Mucosa of stomach (tissue), 1 donor: ENCODE measurements around the gene HKDC1.
"Not testable (repeated sequence)": the region's sequence is repeated elsewhere in the genome, so short reads cannot be mapped to it uniquely, and the experiment has no call there.

Source experiments
- H3K27me3 ChIP-seq: one replicate; pipeline ENCODE4 v1.7.0; 2013; ENCODE audit warnings: mild to moderate bottlenecking, low read length; ENCODE audit not compliant: control insufficient read depth, insufficient read depth
- H3K36me3 ChIP-seq: one replicate; pipeline ENCODE4 v1.7.0; 2013; ENCODE audit warnings: low read length; ENCODE audit not compliant: control insufficient read depth, insufficient read depth
- H3K4me1 ChIP-seq: one replicate; pipeline ENCODE4 v1.7.0; 2013; ENCODE audit warnings: mild to moderate bottlenecking, low read length; ENCODE audit not compliant: control insufficient read depth, insufficient read depth
- H3K4me3 ChIP-seq: one replicate; pipeline ENCODE4 v1.7.0; 2013; ENCODE audit warnings: low read length
- H3K9ac ChIP-seq: one replicate; pipeline ENCODE4 v1.7.0; 2013; ENCODE audit warnings: mild to moderate bottlenecking, low read length, moderate library complexity
- H3K9me3 ChIP-seq: one replicate; pipeline ENCODE4 v1.7.0; 2013; ENCODE audit warnings: mild to moderate bottlenecking, low read length, moderate library complexity; ENCODE audit not compliant: control insufficient read depth
- donor health status: Pancreatic carcinoma.

The HKDC1 gene

DNA sequence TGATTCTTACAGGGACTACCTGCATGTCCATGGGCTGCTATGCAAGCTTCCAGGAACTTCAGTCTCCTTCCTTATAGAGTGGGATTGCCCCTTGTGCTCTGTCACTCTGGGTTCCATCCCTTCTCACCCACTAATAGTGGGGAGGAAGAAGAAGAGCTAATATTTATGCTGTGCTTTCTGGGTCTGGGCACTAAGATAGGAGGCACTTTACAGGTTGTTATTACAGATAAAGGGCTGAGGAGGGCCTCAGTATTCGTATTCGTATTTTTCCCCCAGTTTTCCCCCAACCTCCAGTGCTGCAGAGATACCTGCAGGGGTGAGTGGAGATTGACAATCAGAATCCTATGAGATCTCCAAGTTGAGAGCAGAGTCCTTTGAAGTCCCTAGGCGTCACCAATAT is 72.3 kb downstream of the HKDC1 start:
- H3K36me3 ChIP-seq = no peaks in the 10 kb centered on the region
- H3K27me3 ChIP-seq = peaks cover 5% of the 10 kb centered on the region
- no peaks in the 10 kb centered on the region for H3K9me3 ChIP-seq
- no peak overlapping the region for H3K4me3 ChIP-seq
- H3K4me1 ChIP-seq = no peaks in the 10 kb centered on the region
- no peak overlapping the region for H3K9ac ChIP-seq

DNA sequence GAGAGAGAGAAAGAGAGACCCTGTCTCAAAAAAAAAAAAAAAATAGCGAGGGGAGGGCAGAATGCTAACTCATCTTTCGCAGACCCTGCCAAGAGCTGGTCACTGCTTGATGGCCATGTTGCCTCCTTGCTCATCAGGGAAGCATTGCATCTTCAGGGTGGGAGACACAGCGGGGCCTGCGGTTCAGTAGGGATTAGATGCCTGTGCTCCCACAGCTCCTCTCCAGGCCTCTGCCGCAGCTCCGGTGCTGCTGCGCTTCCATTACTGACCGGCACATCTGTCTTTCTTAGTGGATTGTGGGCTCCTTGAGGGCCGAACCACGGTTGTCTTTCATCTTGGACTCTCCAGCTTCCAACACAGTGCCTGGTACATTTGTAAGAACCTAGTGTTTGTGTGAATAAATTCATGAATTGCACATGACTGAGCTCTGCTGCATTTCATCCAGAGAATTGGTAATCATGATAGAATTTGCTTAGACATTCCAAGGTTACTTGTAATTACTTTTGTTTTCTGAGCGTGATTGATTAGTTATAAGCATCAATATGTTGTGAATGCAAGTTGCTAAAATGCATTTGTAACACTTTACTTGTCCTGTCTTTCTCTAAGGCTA is 75.0 kb downstream of the HKDC1 start:
- Histone ChIP-seq H3K36me3 (no peaks in the 10 kb centered on the region), H3K4me3 (no peak overlapping the region), H3K27me3 (peaks cover 5% of the 10 kb centered on the region), H3K9me3 (no peaks in the 10 kb centered on the region), H3K9ac (no peak overlapping the region), H3K4me1 (no peaks in the 10 kb centered on the region)

DNA sequence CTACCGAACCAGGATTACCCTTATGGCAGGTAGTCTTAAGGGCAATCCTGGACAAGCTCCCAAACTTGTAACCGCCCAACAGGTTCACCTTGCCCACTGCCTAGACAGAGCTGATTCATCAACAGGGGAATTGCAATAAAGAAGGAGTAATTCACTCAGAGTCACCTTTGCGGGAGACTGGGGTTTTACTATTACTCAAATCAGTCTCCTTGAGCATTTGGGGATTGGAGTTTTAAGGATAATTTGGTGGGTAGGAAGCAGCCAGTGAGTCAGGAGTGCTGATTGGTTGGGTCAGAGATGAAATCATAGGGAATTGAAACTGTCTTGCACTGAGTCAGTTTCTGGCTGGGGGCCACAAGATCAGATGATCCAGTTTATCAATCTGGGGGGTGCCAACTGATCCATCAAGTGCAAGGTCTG is 83.5 kb downstream of the HKDC1 start:
- no peaks in the 10 kb centered on the region for H3K36me3 ChIP-seq
- no peaks in the 10 kb centered on the region for H3K27me3 ChIP-seq
- no peaks in the 10 kb centered on the region for H3K4me1 ChIP-seq
- no peak overlapping the region for H3K4me3 ChIP-seq
- no peak overlapping the region for H3K9ac ChIP-seq
- no peaks in the 10 kb centered on the region for H3K9me3 ChIP-seq

DNA sequence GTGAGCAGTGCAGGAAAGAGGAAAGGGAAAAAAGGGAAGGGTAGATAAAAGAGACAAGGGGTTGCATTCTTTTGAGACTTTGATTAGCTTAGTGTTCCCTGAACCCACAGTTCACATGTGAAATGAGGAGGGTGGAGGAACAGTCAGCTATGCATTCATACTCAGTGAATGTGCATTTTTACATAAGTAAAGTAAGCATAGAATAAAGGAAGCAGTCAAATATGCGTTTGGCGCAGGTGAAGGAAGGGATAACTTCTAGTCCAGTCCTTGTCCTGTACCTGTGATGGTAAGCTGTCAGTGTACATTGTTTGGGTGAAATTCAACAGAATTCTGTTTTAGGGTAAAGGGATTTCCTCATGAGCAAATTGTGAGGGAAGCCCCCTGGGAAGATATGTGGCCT is 86.3 kb downstream of the HKDC1 start:
- no peaks in the 10 kb centered on the region for H3K9me3 ChIP-seq
- H3K4me3 ChIP-seq = no peak overlapping the region
- H3K4me1 ChIP-seq = no peaks in the 10 kb centered on the region
- H3K36me3 ChIP-seq = no peaks in the 10 kb centered on the region
- H3K27me3 ChIP-seq = no peaks in the 10 kb centered on the region
- no peak overlapping the region for H3K9ac ChIP-seq

DNA sequence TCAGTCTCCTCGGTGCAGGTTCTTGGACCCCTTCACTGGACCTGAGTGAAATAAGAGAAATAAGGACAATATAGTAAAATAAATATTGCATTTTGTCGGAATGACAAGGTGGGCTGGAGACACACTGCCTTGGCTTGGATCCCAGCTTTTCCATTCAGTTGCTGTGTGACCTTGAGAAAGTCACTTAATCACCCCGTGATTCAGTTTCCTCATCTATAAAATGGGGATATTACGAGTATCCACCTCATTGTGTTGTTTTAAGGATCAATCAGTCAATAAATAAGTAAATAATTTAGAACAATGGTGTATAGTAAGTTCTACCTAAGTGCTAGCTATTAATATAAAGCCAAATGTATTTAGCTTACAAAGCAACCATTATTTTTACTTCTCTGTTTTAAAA is 87.3 kb downstream of the HKDC1 start:
- H3K4me1 ChIP-seq = no peaks in the 10 kb centered on the region
- H3K4me3 ChIP-seq = no peak overlapping the region
- H3K9me3 ChIP-seq = no peaks in the 10 kb centered on the region
- no peaks in the 10 kb centered on the region for H3K36me3 ChIP-seq
- no peaks in the 10 kb centered on the region for H3K27me3 ChIP-seq
- no peak overlapping the region for H3K9ac ChIP-seq

DNA sequence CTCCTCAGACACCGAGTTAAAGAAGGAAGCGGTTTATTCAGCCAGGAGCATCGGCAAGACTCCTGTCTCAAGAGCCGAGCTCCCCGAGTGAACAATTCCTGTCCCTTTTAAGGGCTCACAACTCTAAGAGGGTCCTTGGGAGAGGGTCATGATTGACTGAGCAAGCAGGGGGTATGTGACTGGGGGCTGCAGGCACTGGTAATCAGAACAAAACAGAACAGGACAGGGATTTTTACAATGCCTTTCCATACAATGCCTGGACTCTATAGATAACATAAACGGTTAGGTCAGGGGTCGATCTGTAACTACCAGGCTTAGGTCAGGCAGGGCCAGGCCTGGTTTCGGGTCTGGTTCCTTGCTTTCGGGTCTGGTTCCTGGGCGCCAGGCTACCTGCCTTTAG is 88.2 kb downstream of the HKDC1 start:
- H3K36me3 ChIP-seq, H3K27me3 ChIP-seq, H3K4me1 ChIP-seq, H3K4me3 ChIP-seq, H3K9me3 ChIP-seq, H3K9ac ChIP-seq: not testable (repeated sequence)

DNA sequence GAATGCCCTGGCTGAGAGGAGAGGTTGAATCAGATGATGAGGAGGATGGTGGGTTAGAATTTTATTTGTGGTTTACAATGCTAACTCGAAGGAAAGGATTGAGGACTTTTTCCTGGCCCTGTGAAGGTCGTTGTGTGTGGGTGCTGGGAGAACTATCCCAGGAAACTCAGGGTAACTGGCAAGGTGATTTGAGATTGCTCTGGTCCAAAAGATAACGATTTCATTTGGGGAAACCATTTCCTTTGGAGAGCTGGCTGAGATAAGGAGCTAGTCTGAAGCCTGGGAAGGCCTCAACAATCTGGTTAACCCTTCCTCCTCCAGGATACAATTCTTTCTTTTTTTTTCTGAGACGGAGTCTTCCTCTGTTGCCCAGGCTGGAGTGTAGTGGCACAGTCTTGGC is 91.2 kb downstream of the HKDC1 start:
- Histone ChIP-seq H3K9me3 (no peaks in the 10 kb centered on the region), H3K27me3 (no peaks in the 10 kb centered on the region), H3K9ac (no peak overlapping the region), H3K4me3 (no peak overlapping the region), H3K4me1 (peaks cover 23% of the 10 kb centered on the region), H3K36me3 (no peaks in the 10 kb centered on the region)

DNA sequence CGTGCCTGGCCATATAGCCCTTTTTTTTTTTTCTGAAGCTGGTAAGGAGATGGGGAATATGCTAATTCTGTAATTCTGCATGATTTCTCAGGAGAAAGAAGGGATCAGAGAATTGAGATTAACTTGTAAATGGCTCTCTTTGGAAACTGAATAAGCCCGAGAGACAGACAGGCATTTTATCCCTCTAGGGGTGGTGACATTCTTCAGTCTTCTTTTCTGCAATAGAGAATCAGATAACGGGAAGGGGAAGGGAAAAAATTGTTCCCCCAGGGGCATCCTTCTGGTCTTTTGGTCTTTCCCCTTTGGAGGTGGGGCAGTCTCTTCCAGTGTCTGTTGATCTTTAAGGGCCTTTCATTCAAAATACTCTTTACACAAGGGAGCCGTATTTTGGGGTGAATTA is 92.4 kb downstream of the HKDC1 start:
- Histone ChIP-seq H3K4me3 (no peak overlapping the region), H3K36me3 (no peaks in the 10 kb centered on the region), H3K9ac (no peak overlapping the region), H3K9me3 (no peaks in the 10 kb centered on the region), H3K27me3 (no peaks in the 10 kb centered on the region), H3K4me1 (peaks cover 35% of the 10 kb centered on the region)

DNA sequence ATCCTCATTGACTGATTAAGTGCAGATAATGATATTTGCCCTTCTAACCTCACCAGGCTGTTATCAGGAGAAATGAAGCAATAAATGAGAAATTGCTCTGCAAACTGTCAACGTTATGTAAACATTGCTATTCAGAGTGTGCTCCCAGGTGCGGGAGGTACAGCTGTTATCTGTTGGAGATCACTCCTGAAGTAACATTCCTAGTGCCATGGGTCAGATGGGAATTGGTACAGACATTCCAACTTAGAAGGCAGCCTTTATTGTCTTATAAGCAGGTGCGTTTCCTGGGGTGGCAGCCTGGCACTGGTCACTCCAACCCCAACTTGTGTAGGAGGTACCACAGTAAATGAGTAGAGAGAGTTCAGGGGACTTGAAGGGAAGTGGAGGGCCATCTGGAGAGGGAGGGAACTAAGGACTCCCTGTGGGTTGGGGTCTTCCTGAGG is 95.0 kb downstream of the HKDC1 start:
- no peaks in the 10 kb centered on the region for H3K27me3 ChIP-seq
- H3K4me1 ChIP-seq = peaks cover 45% of the 10 kb centered on the region
- no peaks in the 10 kb centered on the region for H3K36me3 ChIP-seq
- no peak overlapping the region for H3K9ac ChIP-seq
- H3K9me3 ChIP-seq = no peaks in the 10 kb centered on the region
- no peak overlapping the region for H3K4me3 ChIP-seq

DNA sequence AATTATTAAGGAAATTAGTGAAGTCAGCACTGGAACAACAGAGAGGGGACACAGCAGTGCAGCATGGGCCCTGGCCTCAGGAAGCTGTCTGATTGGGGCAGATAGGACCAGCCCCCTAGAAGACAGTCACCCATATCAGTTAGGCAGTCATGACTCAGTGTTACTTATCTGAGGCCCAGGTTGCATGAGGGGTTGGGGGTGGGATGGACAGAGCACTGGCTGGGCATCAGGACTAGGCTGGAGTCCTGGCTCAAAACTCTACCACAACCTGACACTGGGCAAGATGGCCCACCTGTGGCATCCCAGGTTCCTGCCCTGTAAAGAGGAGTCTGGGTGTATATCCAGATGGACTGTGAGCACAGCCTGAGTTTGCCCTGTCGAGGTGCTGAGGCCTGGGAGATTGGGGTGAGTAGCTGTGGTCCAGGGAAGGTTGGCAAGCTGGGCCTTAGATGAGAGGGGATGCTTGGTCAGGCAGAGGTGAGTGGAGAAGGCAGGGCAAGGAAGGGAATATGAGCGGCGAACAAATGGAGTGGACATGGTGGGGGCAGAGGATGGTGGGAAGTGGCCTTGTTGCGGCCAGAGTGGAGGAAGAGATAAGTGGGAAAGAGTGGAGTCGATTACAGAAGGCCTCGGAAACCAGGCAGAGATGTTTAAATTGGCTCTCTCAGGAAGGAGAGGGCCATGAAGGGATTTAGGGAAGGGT is 95.6 kb downstream of the HKDC1 start:
- H3K4me1 ChIP-seq = peaks cover 51% of the 10 kb centered on the region
- H3K9ac ChIP-seq = no peak overlapping the region
- no peaks in the 10 kb centered on the region for H3K36me3 ChIP-seq
- H3K27me3 ChIP-seq = no peaks in the 10 kb centered on the region
- no peak overlapping the region for H3K4me3 ChIP-seq
- no peaks in the 10 kb centered on the region for H3K9me3 ChIP-seq

DNA sequence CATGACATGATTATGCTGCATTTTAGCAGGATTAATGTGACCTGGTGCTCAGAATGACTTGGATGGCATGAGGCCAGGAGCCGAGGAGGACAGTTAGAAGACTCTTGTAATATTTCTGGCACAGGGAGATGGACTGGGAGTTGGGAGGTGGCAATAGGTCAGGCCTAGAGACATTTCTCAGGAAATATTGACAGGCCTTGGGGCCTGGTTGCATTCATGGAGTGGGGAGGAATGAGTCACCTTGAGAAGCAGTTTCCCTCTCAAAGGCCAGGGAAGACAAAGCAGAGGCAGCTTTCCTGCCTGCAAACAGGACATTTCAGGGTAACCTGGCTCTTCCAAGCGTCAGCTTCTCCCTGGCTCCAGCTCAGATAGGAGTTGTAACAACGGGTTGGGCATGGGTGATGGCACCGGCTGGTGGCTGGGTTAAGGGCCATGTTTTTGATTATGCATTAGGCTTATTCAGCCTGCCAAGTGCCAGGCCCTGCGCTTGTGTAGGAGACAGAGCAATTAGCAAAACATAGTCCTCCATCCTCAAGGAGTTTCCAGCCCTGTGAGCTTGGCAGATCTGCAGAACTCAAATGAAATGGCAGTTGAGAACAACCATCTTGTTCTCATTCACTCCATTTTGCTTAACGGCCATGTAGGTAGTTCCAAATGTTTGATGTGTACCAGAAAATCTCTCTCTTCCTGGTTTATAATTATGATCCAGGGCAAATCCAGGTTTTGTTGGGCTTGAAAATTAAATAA is 96.4 kb downstream of the HKDC1 start:
- no peak overlapping the region for H3K4me3 ChIP-seq
- H3K36me3 ChIP-seq = no peaks in the 10 kb centered on the region
- H3K9me3 ChIP-seq = no peaks in the 10 kb centered on the region
- H3K9ac ChIP-seq = no peak overlapping the region
- peaks cover 58% of the 10 kb centered on the region for H3K4me1 ChIP-seq
- H3K27me3 ChIP-seq = no peaks in the 10 kb centered on the region
